HG03432 (cell line): ENCODE data around the gene YEATS4.
"Not testable (repeated sequence)": the region's sequence is repeated elsewhere in the genome, so short reads cannot be mapped to it uniquely, and the experiment has no call there.

ENCODE experiments used
- ATAC-seq: cut with Tn5 transposase; IDR thresholded peaks from one replicate; pipeline ENCODE4 v1.9.1; 2021; ENCODE audit warnings: mild to moderate bottlenecking, moderate library complexity; ENCODE audit not compliant: unreplicated experiment

YEATS4 gene

GRCh38 chr12:69359531-69360347, at the start of gene YEATS4:
Gene YEATS4, plus strand, starts transcription at chr12:69359743. Its CDS starts 230 bp downstream, at chr12:69359973.
- peak; percentile 90 for ATAC-seq

GRCh38 chr12:69313209-69313608, 46.3 kb upstream of the YEATS4 start:
- ATAC-seq: no peak

GRCh38 chr12:69316784-69317183, 42.8 kb upstream of the YEATS4 start:
- not testable (repeated sequence) for ATAC-seq

- ATAC-seq: not testable (repeated sequence)
These were observed 42.3 kb upstream of the YEATS4 start for GRCh38 chr12:69317233-69317632.

- ATAC-seq: no peak
These were observed 41.3 kb upstream of the YEATS4 start for GRCh38 chr12:69318225-69318624.

GRCh38 chr12:69321351-69321750, 38.2 kb upstream of the YEATS4 start:
- ATAC-seq: no peak

- ATAC-seq: peak; percentile 96
These were observed 34.6 kb upstream of the YEATS4 start for GRCh38 chr12:69324797-69325466.

GRCh38 chr12:69328426-69328825, 31.1 kb upstream of the YEATS4 start:
- ATAC-seq: no peak

- peak; percentile 40 for ATAC-seq
These were observed 29.7 kb upstream of the YEATS4 start for GRCh38 chr12:69329669-69330428.

- ATAC-seq: peak; percentile 74
These were observed 28.8 kb upstream of the YEATS4 start for GRCh38 chr12:69330475-69331473.

- no peak for ATAC-seq
These were observed 28.0 kb upstream of the YEATS4 start for GRCh38 chr12:69331519-69331908.

GRCh38 chr12:69331909-69332684, 27.4 kb upstream of the YEATS4 start:
- ATAC-seq: no peak

GRCh38 chr12:69332815-69333358, 26.7 kb upstream of the YEATS4 start:
- ATAC-seq: no peak

GRCh38 chr12:69334158-69334557, 25.4 kb upstream of the YEATS4 start:
- ATAC-seq: no peak

GRCh38 chr12:69337311-69338090, 22.0 kb upstream of the YEATS4 start:
- ATAC-seq: no peak

GRCh38 chr12:69338120-69338859, 21.3 kb upstream of the YEATS4 start:
- ATAC-seq: no peak

GRCh38 chr12:69338936-69339335, 20.6 kb upstream of the YEATS4 start:
- no peak for ATAC-seq

- ATAC-seq: no peak
These were observed 19.5 kb upstream of the YEATS4 start for GRCh38 chr12:69339999-69340398.
